GM12878 (cell line): Measurements from ENCODE around the gene DSTN. TPM values are rescaled to one million over a fixed set of nuclear protein-coding genes. Genes with fewer than 3 reads are reported as not detected.
A peak's percentile ranks its signal among the peaks of the same experiment; 100 is the strongest.

ENCODE experiments used
- ATAC-seq: fragments of 200-7000 bp; cut with Tn5 transposase; 3 replicates; pipeline ENCODE4 v1.9.1; 2020; ENCODE audit warnings: mild to moderate bottlenecking, moderate library complexity
- BruUV-seq: library from RNA; stranded (reverse); fragments of 400-500 nt; replicated peaks from 2 replicates; lab custom pipeline; 2021; lab: Mats Ljungman, UMichigan
- CTCF ChIA-PET: fragments of 300-600 bp; sonication (Branson Sonifier 250); formaldehyde crosslinking; extraction: SDS; loops from one replicate; lab custom pipeline; 2021; ENCODE audit warnings: inconsistent platforms; lab: Yijun Ruan, JAX
- POLR2A ChIA-PET: fragments of 350-600 bp; formaldehyde crosslinking; extraction: SDS; loops from one replicate; lab custom pipeline; 2021; ENCODE audit warnings: inconsistent platforms; lab: Charles Lee
- RAD21 ChIA-PET: fragments of 300-600 bp; sonication (Branson Sonifier 250); formaldehyde crosslinking; loops from one replicate; lab custom pipeline; 2023; ENCODE audit warnings: antibody characterized with exemption; ENCODE audit not compliant: unreplicated experiment; lab: Charles Lee
- SMC1A ChIA-PET: fragments of 300-600 bp; sonication (Branson Sonifier 250); formaldehyde crosslinking; loops from one replicate; lab custom pipeline; 2023; ENCODE audit not compliant: unreplicated experiment, uncharacterized antibody; lab: Charles Lee
- DNase-seq: peaks from one replicate; pipeline ENCODE4 v3.0.0-alpha.2; 2011; ENCODE audit warnings: low read depth, low spot score
- FAIRE-seq: peaks from 3 replicates; lab custom pipeline; 2011; peaks lifted over from hg19 to GRCh38; lab: Jason Lieb, UNC
- H2AFZ ChIP-seq: 2 replicates; pipeline ENCODE4 v1.6.0; 2011; ENCODE audit warnings: low read depth, low read length, control low read depth; ENCODE audit not compliant: control insufficient read depth
- H3K27ac ChIP-seq: 2 replicates; pipeline ENCODE4 v1.5.1; 2011; ENCODE audit warnings: control low read depth; ENCODE audit not compliant: control insufficient read depth, insufficient read depth
- H3K27me3 ChIP-seq, 2 experiments: replicated peaks in 1 of 2; 2 replicates each; pipeline versions ENCODE4 v1.6.0 to v1.6.1; 2011; ENCODE audit warnings: low read length in 1 of 2; ENCODE audit not compliant: control insufficient read depth in 2 of 2, insufficient read depth in 2 of 2
- H3K36me3 ChIP-seq, 2 experiments: 2 replicates each; pipeline ENCODE4 v1.5.1; 2011; ENCODE audit warnings: low read length in 1 of 2; ENCODE audit not compliant: control insufficient read depth in 2 of 2, insufficient read depth in 2 of 2
- H3K4me1 ChIP-seq: 2 replicates; pipeline ENCODE4 v1.6.1; 2011; ENCODE audit warnings: mild to moderate bottlenecking, low read length, moderate library complexity, mixed read lengths; ENCODE audit not compliant: control insufficient read depth, insufficient read depth
- H3K4me2 ChIP-seq: 2 replicates; pipeline ENCODE4 v1.6.0; 2011; ENCODE audit warnings: control low read depth; ENCODE audit not compliant: control insufficient read depth, insufficient read depth
- H3K4me3 ChIP-seq: fragments of 200-600 bp; sonication (generic); 2 replicates; pipeline ENCODE4 v1.5.1; 2016
- H3K79me2 ChIP-seq: 2 replicates; pipeline ENCODE4 v1.6.0; 2011; ENCODE audit warnings: low read length; ENCODE audit not compliant: control insufficient read depth, insufficient read depth
- H3K9ac ChIP-seq: 2 replicates; pipeline ENCODE4 v1.8.0; 2011; ENCODE audit warnings: low read length, control low read depth, mixed read lengths; ENCODE audit not compliant: control insufficient read depth, insufficient read depth
- H3K9me3 ChIP-seq: replicated peaks from 3 replicates; pipeline ENCODE4 v1.5.1; 2011; ENCODE audit warnings: mild to moderate bottlenecking, low read length; ENCODE audit not compliant: control insufficient read depth, insufficient read depth
- H4K20me1 ChIP-seq: 2 replicates; pipeline ENCODE4 v1.6.0; 2011; ENCODE audit not compliant: control insufficient read depth, insufficient read depth
- ETV6 ChIP-seq, 2 experiments: fragments of 450-650 bp in 1 of 2; IDR thresholded peaks in 1 of 2; conservative IDR thresholded peaks in 1 of 2; 2 replicates each; pipeline ENCODE4 v1.6.1; 2014; ENCODE audit warnings: antibody characterized with exemption in 1 of 2, borderline replicate concordance in 1 of 2, low read depth in 1 of 2, mild to moderate bottlenecking in 1 of 2, moderate library complexity in 1 of 2
- JUNB ChIP-seq: IDR thresholded peaks from 2 replicates; pipeline ENCODE4 v1.6.1; 2016; ENCODE audit warnings: antibody characterized with exemption, mild to moderate bottlenecking
- PBX3 ChIP-seq: IDR thresholded peaks from 2 replicates; pipeline ENCODE4 v1.6.1; 2011; ENCODE audit warnings: mild to moderate bottlenecking, low read depth, low read length, moderate library complexity; ENCODE audit not compliant: insufficient replicate concordance
- TBL1XR1 ChIP-seq: IDR thresholded peaks from 2 replicates; pipeline ENCODE4 v1.6.1; 2012; ENCODE audit warnings: low read depth, low read length, improper control_type of control experiment
- WGBS: methylation state at CpG from one replicate; pipeline ENCODE4 v1.1.6; 2016; ENCODE audit warnings: low lambda C conversion rate; ENCODE audit not compliant: insufficient replicate concordance, insufficient coverage; ENCODE audit errors: missing lambda C conversion rate; 5-methylcytosine and 5-hydroxymethylcytosine counted together
- in situ Hi-C: fragments of 300-500 bp; cut with MboI; formaldehyde crosslinking; loops from 9 replicates; pipeline ENCODE4 v1.14.3; 2018; ENCODE audit warnings: mixed read lengths
- intact Hi-C: fragments of 100-400 bp; cut with micrococcal nuclease; formaldehyde crosslinking; loops from one replicate; pipeline ENCODE4 v1.14.2; 2022; ENCODE audit not compliant: unreplicated experiment
- polyA plus RNA-seq, 11 experiments: library from polyadenylated mRNA; depleted of rRNA in 4 of 11; unstranded in 6 of 11; stranded (reverse) in 5 of 11; fragments of >200 nt; fragmentation: Nextera tagmentation in 4 of 11; fragmentation: Illumina TruSeq in 1 of 11; extraction: Ambion mirVana in 4 of 11; extraction: Trizol in 1 of 11; gene quantifications; 1 replicate in 1 of 11; 2 replicates in 10 of 11; pipeline versions ENCODE4 v1.2.1 to v1.2.3, GENCODE V29; 2011 to 2016; ENCODE audit warnings: inconsistent platforms in 2 of 11, missing spikeins in 2 of 11, low read depth in 1 of 11
- total RNA-seq, 4 experiments: library from RNA; depleted of rRNA in 3 of 4; stranded (reverse); fragments of >200 nt in 3 of 4; fragmentation: Illumina TruSeq in 1 of 4; extraction: Trizol in 1 of 4; gene quantifications; 2 replicates each; pipeline versions ENCODE4 v1.2.1 to v1.2.3, GENCODE V29; 2013 to 2021

DSTN gene
- total and polyA plus RNA-seq, 10 of the 15 experiments (the other 5 are each of a cell fraction or from before 2014, with no cell fraction given): 26.7 to 137 (median 40.8) TPM

DNA sequence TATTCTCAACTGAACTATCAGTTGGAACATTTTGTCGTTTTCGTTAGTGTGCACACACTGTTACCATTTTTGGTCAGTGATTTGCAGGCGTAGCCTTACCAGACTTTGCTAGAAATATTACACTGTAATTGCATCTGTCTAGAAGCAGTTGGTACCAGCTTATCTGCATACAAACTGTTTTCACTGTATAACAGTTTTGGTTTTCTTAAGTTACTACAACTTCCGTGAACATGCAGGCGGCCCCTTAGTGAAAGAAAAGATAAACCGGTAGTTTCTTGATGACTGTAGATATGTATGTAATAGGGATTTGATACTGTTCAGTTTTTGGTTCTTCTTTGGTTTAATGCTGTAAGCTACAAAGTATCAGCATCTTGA is 1.3 kb downstream of the DSTN start:
- WGBS: under 1% methylated on average over 6 of the region's 6 CpGs
- BruUV-seq: no TSS peak
- H3K4me3 ChIP-seq: peak overlapping the region; percentile 98
- ChIA-PET RAD21 (interaction anchor here (0.7 to 2.4 kb wide), 7 partner anchors 37 to 926 kb away, joined by 3 to 18 read pairs (median 5); partner anchors contain the start of genes RBBP9 and RRBP1), CTCF (interaction anchor here (0.6 to 3.0 kb wide), 11 partner anchors 8 to 375 kb away, joined by 3 to 16 read pairs (median 6); partner anchors contain the start of gene RRBP1), SMC1A (interaction anchor here (0.9 to 2.0 kb wide), 13 partner anchors 9 to 432 kb away, joined by 3 to 7 read pairs (median 4); partner anchors contain the start of gene RRBP1), POLR2A (interaction anchor here (1.8 to 2.0 kb wide), 2 partner anchors 31 to 394 kb away, joined by 8 to 9 read pairs; no protein-coding TSS in a partner anchor)
- peak overlapping the region; percentile 42 for H2AFZ ChIP-seq
- peaks cover 11% of the 10 kb centered on the region for H3K79me2 ChIP-seq
- DNase-seq (no peak), FAIRE-seq (peak; percentile 81), ATAC-seq (peak; percentile 45)
- no peak overlapping the region; the same call in 1 of the 2 replicates for H3K27ac ChIP-seq
- peak overlapping the region; percentile 64; the same call in 1 of the 2 replicates for H3K9ac ChIP-seq
- H3K4me1 ChIP-seq: peaks cover 4% of the 10 kb centered on the region
- H3K36me3 ChIP-seq: no peaks in the 10 kb centered on the region
- H3K4me2 ChIP-seq: peak overlapping the region; percentile 94
- H3K27me3 ChIP-seq: no peaks in the 10 kb centered on the region
- TF ChIP-seq TBL1XR1 (0 out of 2 replicates have a peak, but pooled peaks have one; percentile 20), JUNB (peak; percentile 29; the same call in 1 of the 2 replicates), PBX3 (no peak), ETV6 (conservative IDR thresholded peaks at IDR 0.05 in 1 of 2, IDR thresholded peaks at IDR 0.05 in 1 of 2; ENCODE audit: borderline replicate concordance in 1 of 2, low read depth in 1 of 2) (0 out of 4 replicates have a peak, but pooled peaks of 1 of the 2 experiments have one; percentile 15)
- H4K20me1 ChIP-seq: no peaks in the 10 kb centered on the region
- intact Hi-C loops: no loop called here
- no peaks in the 10 kb centered on the region for H3K9me3 ChIP-seq
- in situ Hi-C loops: no loop called here
